HG02642 (cell line): Measurements from ENCODE around the gene ZNF670.

Experiments used
- ATAC-seq: cut with Tn5 transposase; IDR thresholded peaks from one replicate; pipeline ENCODE4 v1.9.1; 2021; ENCODE audit warnings: mild to moderate bottlenecking; ENCODE audit not compliant: unreplicated experiment, poor library complexity

Gene ZNF670

GRCh38 chr1:247104965-247105364 lies 26.4 kb upstream of the ZNF670 start:
- ATAC-seq: no peak

GRCh38 chr1:247103859-247104591 lies 25.4 kb upstream of the ZNF670 start, which contains the start of gene ZNF669:
ZNF669 (minus strand) TSS chr1:247104356; CDS start chr1:247104199, 157 bp downstream.
- ATAC-seq: peak; percentile 99

GRCh38 chr1:247102381-247102780 lies 23.8 kb upstream of the ZNF670 start:
- no peak for ATAC-seq

GRCh38 chr1:247100676-247101279 lies 22.2 kb upstream of the ZNF670 start:
- no peak for ATAC-seq

GRCh38 chr1:247096958-247097357 lies 18.3 kb upstream of the ZNF670 start:
- ATAC-seq: no peak

GRCh38 chr1:247096544-247096943 lies 17.9 kb upstream of the ZNF670 start:
- no peak for ATAC-seq

- no peak for ATAC-seq
Measured at GRCh38 chr1:247096112-247096511, 17.5 kb upstream of the ZNF670 start.

- no peak for ATAC-seq
Measured at GRCh38 chr1:247090455-247090854, 11.8 kb upstream of the ZNF670 start.

GRCh38 chr1:247089616-247090375 lies 11.2 kb upstream of the ZNF670 start:
- no peak for ATAC-seq

- ATAC-seq: no peak
Measured at GRCh38 chr1:247088967-247089366, 10.4 kb upstream of the ZNF670 start.

- no peak for ATAC-seq
Measured at GRCh38 chr1:247087256-247087655, 8.6 kb upstream of the ZNF670 start.

GRCh38 chr1:247085310-247085709 lies 6.7 kb upstream of the ZNF670 start:
- ATAC-seq: no peak

GRCh38 chr1:247084771-247085170 lies 6.2 kb upstream of the ZNF670 start:
- ATAC-seq: no peak

GRCh38 chr1:247079141-247079874 lies 697 bp upstream of the ZNF670 start:
- no peak for ATAC-seq

GRCh38 chr1:247077876-247078257 lies 744 bp downstream of the ZNF670 start:
- peak; percentile 18 for ATAC-seq

GRCh38 chr1:247077213-247077612 lies 1.4 kb downstream of the ZNF670 start:
- no peak for ATAC-seq

GRCh38 chr1:247070645-247071044 lies 8.0 kb downstream of the ZNF670 start:
- ATAC-seq: no peak

GRCh38 chr1:247064304-247064703 lies 14.3 kb downstream of the ZNF670 start:
- no peak for ATAC-seq

- no peak for ATAC-seq
Measured at GRCh38 chr1:247060771-247061170, 17.8 kb downstream of the ZNF670 start.

GRCh38 chr1:247056071-247056470 lies 22.5 kb downstream of the ZNF670 start:
- ATAC-seq: no peak

- ATAC-seq: no peak
Measured at GRCh38 chr1:247054992-247055415, 23.6 kb downstream of the ZNF670 start.
